Epithelial cell of prostate (primary cell): ENCODE data around the gene MYH7.
"Not testable (repeated sequence)": the region's sequence is repeated elsewhere in the genome, so short reads cannot be mapped to it uniquely, and the experiment has no call there.

ENCODE experiments used
- DNase-seq: peaks from one replicate; pipeline ENCODE4 v3.0.0-alpha.2; 2011; ENCODE audit warnings: low read depth, low spot score
- H3K27ac ChIP-seq: fragments of 450-650 bp; 2 replicates; pipeline ENCODE4 v1.5.1; 2017; ENCODE audit warnings: mild to moderate bottlenecking

The MYH7 gene

DNA sequence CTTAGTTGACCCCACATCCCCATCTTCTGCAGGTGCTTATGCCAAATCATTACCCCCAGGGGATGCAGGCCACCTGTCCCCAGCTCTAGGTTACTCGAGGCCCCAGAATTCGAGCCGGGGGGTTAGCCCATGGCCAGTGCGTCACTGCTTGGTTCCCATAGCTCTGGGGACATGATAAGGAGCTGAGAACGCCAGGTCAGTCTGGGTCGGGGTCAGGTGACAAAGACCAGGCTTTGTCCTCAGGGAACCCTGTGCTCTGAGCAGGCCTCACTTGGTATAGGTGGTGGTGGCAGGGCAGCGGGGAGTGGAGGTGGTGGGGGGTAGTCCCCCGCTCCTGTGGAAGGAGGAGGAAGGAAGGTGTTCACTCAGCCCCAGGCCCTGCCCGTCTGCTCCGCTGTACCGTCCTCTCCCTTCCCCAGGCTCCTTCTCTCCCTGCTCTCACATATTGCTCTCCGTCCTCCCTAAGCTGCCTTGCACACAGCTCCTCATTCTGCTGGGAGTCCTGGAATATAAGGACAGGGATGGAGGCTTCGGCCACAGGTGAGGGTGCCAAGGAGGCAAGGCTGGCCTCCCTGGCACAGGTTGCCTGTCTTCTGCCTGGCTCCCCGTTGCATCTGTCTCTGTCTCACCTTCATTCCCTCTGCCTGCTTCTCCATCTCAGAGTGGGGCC lies 25.4 kb downstream of the MYH7 start:
- no peak overlapping the region for H3K27ac ChIP-seq
- DNase-seq: no peak

DNA sequence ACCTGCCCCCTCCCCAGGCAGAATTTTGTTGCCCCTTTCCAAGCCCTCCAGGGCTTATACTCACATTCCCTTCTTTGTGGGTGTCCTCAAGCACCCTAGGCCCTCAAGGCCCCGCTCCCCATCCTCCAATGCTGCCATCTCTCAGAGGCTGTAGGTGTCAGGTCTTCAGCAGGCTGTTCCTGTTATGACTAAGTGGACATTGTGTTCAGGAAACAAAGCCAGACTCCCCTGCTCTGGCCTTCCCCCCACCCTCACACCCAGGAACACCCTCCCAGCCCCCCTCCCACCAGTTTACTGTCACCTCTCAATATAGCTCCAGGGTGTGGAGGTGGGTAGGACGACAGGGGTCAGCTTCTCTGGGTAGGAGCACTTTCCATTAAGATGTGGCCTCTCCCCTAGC lies 26.0 kb downstream of the MYH7 start:
- no peak for DNase-seq
- H3K27ac ChIP-seq: no peak overlapping the region

DNA sequence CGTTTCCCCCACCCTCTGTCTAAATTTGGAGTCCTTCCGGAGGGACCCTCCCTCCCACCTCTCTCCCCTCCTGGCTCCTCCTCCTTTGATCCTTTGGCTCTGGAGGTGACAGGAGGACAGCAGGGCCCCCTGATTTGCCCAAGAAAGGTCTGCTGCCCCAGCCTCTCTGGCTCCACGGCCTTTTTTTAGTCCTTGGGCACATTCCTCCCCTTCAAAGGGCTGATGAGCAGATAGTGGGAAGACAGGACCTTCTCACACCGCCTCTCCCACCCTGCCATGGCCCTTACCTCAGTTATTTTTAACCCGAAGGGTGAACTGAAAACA lies 27.2 kb downstream of the MYH7 start:
- DNase-seq: no peak
- no peak overlapping the region for H3K27ac ChIP-seq

DNA sequence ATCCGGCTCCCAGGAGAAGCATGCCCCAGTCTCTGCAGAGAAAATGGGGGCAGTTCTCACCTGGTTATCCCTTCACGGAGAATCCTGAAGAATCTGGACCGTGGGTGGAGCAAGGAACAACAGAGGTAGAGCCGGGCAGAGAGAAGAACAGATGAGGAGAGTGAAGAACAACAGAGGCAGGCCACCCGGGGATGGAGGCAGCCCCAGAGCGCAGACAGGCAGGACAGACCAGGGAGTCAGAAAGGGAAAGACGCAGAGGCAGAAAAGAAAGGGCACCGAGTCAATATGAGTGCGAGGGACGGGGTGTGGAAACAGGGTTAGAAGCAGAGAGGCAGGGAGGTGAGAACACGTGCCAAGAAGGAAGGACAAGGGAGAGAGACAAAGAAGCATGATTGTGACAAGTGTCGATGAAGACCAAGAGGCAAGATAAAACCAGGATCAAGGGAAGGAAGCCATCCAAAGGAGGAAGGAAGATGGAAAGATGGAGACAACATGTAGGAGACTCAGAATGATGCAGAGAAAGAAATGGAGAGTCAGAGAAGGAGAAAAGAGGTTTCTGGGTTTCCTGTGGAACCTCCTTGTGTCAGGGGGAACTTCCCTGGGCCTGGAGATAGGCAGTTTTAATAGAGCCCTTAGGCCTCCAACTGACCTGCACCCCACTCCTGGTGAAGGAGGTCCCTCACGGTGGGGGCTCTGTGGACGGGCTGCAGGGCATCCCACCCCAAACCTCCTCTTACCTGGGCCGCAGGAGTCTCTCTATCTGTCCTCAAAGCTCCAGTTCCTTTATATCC lies 27.7 kb downstream of the MYH7 start, which contains the start of gene MYH6:
TSS of gene MYH6 (minus strand) at position 758 of the 791 bp plus-strand sequence. CDS start 1,050 bp downstream, outside the sequence.
- no peak for DNase-seq
- no peak within 1 kb of the TSS for H3K27ac ChIP-seq

DNA sequence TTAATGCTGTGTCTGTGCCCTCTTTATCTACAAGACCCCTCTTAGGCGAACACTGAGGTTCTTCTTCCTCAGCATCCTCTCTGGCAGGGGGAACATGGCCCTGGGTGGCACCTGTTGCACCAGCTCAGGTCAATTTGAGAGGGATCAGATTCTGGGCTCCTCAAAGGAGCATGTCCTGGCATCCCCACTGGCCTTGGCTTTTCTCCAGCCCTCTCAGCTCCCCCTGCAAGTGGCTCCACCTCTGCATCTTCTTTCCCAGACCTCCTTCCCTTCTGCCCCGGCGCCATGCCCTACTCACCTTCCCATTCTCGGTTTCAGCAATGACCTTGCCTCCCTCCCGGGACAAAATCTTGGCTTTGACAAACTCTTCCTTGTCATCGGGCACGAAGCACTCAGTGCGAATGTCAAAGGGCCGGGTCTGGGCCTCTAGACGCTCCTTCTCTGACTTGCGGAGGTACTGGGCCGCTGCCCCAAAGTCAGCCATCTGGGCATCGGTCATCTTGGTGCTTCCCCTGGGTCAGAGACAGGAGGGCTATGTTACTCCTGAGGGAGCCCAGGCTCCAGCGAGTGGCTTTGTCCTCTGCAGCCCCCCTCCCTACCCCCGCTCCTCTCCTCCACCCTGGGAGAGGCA lies 28.6 kb downstream of the MYH7 start:
- H3K27ac ChIP-seq: no peak overlapping the region
- DNase-seq: no peak

DNA sequence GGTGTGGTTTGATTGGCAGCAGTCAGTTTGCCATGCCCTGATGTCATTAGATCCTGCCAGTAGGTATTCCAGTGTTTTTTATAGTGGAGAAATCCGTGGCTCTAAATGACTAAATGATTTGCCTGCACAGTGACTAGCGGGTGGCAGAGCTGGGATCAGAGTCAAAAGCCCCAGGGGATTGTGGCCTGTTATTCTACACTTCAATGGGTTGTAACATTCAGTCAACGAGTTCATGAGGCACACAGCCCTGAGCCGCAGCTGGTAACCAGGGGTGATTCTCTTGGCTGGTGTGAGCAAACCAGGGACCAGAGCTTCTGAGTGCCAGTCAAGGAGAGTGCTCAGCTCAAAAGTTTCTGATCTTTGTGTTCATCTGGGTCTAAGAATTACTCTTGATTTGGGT lies 29.2 kb downstream of the MYH7 start:
- H3K27ac ChIP-seq: no peak overlapping the region
- no peak for DNase-seq

DNA sequence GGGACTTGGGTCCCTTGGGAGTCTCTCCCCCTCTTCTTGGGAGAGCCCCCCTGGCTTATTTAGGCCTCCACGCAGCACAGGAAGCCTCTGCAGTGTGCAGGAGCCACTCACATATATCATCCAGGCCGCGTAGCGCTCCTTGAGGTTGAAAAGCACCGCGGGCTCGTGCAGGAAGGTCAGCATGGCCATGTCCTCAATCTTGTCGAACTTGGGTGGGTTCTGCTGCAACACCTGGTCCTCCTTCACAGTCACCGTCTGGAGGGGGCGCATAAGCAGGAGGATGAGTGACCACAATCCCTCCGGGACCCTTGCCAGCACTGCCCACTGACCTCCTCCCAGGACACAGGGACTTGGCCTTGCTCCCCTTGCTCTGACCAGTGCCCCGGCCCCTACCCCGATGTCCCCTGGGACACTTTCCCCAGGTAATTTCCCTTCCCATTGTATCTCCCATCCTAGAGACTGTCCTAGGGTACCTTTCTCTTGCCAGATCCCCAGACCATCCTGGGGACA lies 29.9 kb downstream of the MYH7 start:
- DNase-seq: no peak
- H3K27ac ChIP-seq: no peak overlapping the region

DNA sequence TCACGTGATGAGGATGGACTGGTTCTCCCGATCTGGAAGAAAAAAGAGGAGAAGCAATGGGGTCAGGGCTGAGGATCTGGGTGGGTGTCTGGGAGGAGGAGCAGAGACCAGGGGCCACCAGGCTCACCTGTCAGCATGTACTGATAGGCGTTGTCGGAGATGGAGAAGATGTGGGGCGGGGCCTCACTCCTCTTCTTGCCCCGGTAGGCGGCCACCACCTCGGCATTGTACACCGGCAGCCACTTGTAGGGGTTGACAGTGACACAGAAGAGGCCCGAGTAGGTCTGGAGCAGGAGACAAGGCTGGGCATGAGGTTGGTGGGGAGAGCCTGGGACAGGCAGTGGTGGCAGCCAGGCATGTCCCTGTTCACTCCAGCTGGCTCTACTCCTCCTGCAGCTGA lies 30.4 kb downstream of the MYH7 start:
- no peak for DNase-seq
- no peak overlapping the region for H3K27ac ChIP-seq

DNA sequence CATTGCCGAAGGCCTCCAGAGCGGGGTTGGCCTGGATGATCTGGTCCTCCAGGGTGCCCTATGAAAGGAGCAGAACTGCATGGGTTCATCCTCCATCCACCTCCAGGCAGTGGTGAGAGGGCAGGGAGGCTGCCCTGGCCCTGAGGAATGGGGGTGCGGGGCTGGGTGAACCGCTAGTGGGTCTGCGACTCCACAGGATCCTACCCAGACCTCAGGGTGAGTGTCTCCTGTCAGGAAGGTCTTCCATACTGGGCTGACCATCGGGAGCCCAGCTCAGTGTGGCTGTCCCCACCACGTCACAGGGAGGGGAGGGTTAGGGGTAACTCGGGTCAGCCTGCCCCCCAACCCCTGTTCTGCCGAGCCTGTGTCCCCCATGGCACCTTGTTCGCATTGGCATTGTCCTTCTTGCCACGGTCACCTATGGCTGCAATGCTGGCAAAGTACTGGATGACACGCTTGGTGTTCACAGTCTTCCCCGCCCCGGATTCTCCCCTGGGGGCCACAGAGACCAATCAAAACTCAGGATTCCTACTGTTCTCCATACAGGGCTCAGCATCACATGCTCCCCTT lies 31.0 kb downstream of the MYH7 start:
- no peak overlapping the region for H3K27ac ChIP-seq
- no peak for DNase-seq

DNA sequence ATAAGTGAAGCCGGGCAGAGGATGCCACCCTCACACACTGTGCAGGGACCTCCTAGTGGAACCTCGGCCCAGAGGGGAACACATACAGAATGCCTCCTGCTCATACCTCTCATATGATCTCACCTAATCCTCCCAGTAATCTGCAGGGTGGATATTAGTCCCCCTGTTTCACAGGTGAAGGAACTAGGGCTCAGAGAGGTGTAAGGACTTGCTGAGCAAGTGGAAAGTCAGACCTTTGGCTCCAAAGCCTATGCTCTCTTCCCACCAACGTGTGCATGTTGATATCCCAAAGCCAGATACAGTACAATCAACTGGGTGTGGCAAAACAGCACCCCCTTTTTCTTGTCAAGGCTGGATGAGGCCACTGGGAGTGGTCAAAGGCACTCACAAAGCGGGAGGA lies 31.6 kb downstream of the MYH7 start:
- no peak for DNase-seq
- H3K27ac ChIP-seq: no peak overlapping the region

DNA sequence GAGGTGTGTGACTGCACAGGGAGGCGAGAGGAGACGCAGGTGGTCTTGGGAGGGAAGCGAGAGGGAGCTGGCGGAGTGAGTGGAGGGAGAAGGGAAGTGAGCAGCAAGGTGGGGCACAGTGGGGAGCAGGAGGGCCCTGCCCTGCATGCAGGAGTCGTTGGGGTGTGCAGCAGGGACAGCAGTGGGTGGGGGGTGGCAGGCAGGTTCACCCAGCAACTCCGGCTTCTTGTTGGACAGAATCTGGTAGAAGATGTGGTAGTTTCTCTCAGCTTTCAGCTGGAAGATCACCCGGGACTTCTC lies 32.4 kb downstream of the MYH7 start:
- DNase-seq: no peak
- H3K27ac ChIP-seq: no peak overlapping the region

DNA sequence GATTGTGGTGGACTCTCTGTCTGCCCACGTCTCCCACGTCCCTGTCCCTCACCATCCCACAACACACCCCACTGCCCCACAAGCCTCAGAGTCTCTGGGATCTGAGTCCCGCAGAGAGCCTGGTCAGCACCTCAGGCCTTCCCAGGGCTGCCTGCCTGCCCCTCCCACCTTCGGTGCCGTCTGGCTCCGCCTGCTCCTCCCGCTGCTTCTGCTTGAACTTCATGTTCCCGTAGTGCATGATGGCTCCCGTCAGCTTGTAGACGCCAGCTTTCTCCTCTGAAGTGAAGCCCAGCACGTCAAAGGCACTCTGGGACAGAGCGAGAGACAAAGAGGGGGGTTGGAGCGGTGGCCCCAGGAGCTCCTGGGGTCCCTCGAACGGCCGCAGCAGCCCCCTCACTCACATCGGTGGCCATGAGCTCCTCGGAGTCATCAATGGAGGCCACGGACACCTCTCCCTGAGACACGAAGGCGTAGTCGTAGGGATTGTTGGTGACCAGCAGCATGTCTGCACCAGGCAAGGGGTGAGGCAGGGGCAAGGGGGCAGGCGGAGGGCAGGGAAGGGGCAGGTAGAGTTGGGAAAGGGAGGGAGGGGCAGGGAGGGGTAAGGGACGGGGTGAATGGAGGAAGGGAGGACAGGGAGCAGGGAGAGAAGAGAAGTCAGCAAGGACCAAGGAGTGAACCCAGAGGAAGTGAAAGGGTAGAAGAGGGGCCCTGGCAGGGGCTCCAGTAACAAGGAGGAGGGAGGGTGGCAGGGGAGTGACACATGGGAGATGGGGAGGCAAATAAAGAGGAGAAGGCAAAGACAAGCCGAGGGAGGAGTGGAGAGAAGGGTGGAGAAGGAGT lies 32.9 kb downstream of the MYH7 start:
- no peak for DNase-seq
- no peak overlapping the region for H3K27ac ChIP-seq

DNA sequence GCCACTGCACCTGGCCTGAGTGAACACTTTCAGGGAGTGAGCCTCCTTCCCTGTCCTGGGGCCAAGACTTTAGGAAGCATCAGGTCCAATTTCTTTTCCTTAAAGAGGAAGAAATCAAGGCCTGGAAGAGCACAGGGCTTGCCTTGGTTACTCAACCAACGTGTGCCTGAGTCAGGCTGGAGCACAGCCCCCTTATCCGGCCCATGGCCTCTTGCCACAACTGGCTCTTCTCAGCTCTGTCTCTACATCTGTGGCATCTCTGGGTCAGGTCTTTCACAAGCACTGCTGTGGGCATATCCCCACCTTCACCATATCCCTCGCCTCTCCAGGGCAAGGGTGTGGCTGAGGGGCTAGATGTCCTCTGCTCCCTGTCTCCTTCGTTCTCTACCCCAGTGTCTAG lies 34.2 kb downstream of the MYH7 start:
- DNase-seq: no peak
- H3K27ac ChIP-seq: no peak overlapping the region

DNA sequence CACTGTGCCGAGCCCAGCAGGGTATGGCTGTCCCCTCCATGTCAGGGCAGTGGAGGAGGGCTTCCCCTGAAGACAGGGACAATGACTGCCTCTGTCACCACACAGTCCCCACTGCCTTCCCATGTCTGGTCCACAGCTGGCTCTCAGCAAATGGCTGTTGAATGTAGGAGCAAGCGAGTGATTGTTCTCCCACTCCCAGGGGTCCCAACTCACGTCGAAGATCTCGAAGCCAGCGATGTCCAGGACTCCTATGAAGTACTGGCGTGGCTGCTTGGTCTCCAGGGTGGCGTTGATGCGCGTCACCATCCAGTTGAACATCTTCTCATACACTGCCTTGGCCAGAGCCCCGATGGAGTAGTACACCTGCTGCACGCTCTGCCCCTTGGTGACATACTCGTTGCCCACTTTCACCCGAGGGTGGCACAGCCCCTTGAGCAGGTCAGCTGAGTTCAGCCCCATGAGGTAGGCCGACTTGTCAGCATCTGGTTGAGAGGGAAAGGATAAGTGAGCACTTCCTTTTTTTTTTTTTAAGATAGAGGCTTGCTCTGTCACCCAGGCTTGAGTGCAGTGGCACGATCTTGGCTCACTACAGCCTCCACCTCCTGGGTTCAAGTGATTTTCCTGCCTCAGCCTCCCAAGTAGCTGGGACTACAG lies 34.8 kb downstream of the MYH7 start:
- DNase-seq, H3K27ac ChIP-seq: not testable (repeated sequence)

DNA sequence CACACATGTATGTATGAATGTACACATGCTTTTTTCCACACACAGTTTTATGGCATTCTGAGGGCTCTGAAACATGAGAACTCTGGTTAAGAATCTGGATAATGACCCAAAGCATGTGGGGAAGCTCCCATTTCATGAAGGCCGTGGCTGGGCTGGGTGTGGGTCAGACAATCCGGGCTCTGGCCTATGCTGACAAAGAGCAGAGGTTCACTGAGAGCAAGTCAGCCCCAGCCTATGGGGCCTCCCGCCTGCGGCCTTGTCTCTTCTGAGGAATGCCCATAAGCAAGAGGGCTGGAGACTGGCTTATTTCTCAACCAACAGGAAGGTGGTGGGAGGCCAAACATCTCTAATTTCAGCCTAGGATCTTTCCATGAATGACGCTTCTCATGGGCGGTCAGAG lies 35.9 kb downstream of the MYH7 start:
- no peak for DNase-seq
- no peak overlapping the region for H3K27ac ChIP-seq

DNA sequence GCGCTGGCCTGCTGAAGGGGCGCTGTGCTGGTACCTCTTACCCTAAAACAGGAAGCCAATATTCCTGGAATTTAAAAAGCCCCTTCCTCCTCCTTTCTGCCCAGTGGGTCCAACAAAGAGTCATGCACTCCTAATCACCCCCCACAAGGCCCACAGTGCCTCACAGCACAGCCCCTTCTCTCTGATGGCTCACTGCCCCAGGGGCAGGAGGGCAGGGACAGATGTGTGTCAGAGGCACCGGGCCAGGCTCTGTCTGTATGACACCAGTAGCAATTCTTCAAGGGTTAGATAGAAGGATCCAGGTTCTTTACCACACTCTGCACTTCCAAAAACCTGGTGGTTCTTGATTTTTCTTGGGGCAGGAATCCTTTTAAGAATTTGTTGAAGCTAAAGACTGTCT lies 36.3 kb downstream of the MYH7 start:
- no peak for DNase-seq
- H3K27ac ChIP-seq: no peak overlapping the region

DNA sequence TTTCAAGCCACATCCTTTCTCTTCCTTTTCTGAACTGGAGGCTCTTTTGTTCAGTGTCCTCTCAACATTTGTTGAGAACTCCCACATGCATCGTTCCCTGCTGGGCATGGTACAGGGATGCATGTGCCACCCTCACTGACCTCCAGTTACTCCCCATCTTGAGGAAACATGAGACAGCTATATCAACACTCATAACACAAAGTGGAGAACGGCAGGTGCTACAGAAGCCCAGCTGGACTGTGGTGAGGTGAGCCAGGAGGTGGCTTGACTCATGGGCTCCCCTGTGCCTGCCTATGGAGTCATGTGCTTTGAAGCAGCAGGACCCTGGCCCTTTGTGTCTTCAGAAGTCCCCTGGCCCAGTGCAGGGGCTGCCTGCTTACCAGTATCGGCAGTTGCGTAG lies 37.1 kb downstream of the MYH7 start:
- H3K27ac ChIP-seq: no peak overlapping the region
- DNase-seq: no peak

DNA sequence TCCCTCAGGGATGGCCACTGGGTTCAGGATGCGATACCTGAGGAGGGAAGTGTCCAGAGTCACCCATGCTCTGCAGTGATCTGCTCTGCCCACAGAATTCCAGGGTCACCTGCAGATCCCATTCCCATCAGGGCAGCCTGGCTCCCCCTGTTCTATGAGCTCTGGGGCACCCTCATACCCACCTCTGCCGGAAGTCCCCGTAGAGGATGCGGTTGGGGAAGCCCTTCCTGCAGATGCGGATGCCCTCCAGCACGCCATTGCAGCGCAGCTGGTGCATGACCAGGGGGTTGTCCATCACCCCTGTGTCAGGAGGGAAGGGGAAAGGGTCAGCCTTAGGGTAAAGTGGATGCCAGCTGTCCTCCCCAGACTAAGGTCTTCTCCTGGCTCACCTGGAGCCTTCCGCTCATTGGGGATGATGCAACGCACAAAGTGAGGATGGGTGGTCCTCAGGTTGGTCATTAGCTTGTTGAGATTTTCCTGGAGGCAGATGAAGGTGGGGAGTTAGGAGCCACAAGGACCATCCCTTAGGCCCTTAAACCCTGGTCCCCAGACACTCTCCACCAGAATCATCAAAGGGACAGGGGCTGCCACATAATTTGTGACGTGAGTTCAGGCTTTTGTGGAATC lies 38.6 kb downstream of the MYH7 start:
- no peak for DNase-seq
- no peak overlapping the region for H3K27ac ChIP-seq

DNA sequence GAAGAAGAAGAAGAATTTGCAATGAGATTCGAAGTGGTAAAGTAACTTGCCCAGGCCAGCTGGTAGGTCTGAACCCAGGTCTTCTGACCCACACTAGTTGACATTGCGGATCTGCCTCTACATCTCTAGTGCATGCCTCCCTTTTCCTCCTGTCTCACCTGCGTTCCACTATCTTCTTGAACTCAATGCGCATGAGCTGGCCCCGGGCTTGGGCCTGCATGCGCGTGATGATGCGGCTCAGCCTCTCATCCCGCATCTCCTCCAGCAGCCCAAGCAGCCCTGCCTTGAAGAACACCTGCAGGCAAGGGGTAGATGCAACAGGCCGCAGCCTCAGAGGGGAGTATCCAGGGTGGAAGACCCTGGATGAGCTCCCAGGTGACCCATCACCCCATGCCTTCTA lies 39.3 kb downstream of the MYH7 start:
- no peak for DNase-seq
- H3K27ac ChIP-seq: no peak overlapping the region
